ENCODE measurements around the gene ERBB4. TPM values are rescaled to one million over a fixed set of nuclear protein-coding genes. Genes with fewer than 3 reads are reported as not detected.

The ERBB4 gene
- total RNA-seq, 1 experiment from 2014 or later, result 0.04 TPM

DNA sequence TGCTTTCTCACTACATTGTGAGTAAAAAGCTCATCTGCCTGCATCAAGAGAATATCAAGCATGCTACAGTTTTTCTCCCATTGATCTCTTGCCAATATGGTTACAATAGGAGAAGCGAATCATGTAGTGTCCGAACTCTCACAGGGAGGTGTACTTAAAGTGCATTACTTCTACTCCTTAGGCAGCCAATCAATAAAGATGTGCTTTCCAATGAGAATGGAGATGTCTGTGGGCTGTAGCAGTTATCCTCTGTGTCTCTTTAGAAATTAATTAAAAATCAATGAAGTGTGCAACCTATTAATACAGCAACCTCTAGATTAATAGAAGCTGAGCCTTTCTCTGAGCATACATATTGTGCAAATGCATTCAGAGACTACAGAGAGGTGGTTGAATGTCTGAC is 1098.5 kb downstream of the ERBB4 start:
- Histone ChIP-seq H2AFZ (ENCODE audit: low read length) (no peak overlapping the region), H3K56ac (ENCODE audit: insufficient read length, low read depth, low read length) (no peak overlapping the region), H2BK20ac (ENCODE audit: low read depth, low read length, poor library complexity, severe bottlenecking) (no peak overlapping the region), H3K27ac (ENCODE audit: insufficient read length, low read depth, low read length) (no peak overlapping the region), H3K4ac (ENCODE audit: low read depth, low read length) (no peak overlapping the region), H3K27me3 (ENCODE audit: insufficient read depth, low read length) (no peaks in the 10 kb centered on the region), H3K79me1 (ENCODE audit: insufficient read depth, low read depth, low read length, poor library complexity, severe bottlenecking) (no peaks in the 10 kb centered on the region), H3K4me2 (ENCODE audit: insufficient read depth, insufficient read length, low read length) (no peak overlapping the region), H3K9ac (ENCODE audit: extremely low read depth, insufficient read length, low read length) (no peak overlapping the region), H4K8ac (replicated peaks; ENCODE audit: insufficient read length, low read depth, low read length) (no peak overlapping the region), H3K23me2 (ENCODE audit: insufficient read length, low read depth, low read length, poor library complexity, severe bottlenecking) (no peaks in the 10 kb centered on the region), H3K9me3 (ENCODE audit: control insufficient read depth, low read depth, low read length) (no peaks in the 10 kb centered on the region), H4K20me1 (ENCODE audit: control insufficient read depth, insufficient read depth, insufficient read length) (no peaks in the 10 kb centered on the region), H2AK5ac (ENCODE audit: insufficient read length, low read length) (no peak overlapping the region), H2BK12ac (ENCODE audit: insufficient read length, low read depth, low read length) (no peak overlapping the region), H3K79me2 (ENCODE audit: insufficient read depth, low read length) (no peaks in the 10 kb centered on the region), H2BK5ac (ENCODE audit: insufficient read length, low read length) (no peak overlapping the region), H3T11ph (ENCODE audit: low read length) (no peak overlapping the region), H3K18ac (ENCODE audit: insufficient read length, low read depth, low read length) (no peak overlapping the region), H4K91ac (ENCODE audit: insufficient read length, low read depth, low read length) (no peak overlapping the region), H3K14ac (ENCODE audit: insufficient read depth, low read length) (no peak overlapping the region), H3K4me1 (ENCODE audit: insufficient read depth, low read length) (peaks cover 3% of the 10 kb centered on the region), H3K23ac (ENCODE audit: insufficient read length, low read depth, low read length) (no peak overlapping the region), H2BK120ac (ENCODE audit: low read depth, low read length, poor library complexity, severe bottlenecking) (no peak overlapping the region), H4K5ac (ENCODE audit: insufficient read length, low read depth, low read length) (no peak overlapping the region), H2BK15ac (ENCODE audit: low read depth, low read length) (no peak overlapping the region)
- Mint-ChIP-seq H3K27ac (no peak overlapping the region), H3K27me3 (ENCODE audit: low read depth) (no peaks in the 10 kb centered on the region), H3K36me3 (ENCODE audit: insufficient read depth in 1 of 3, low read depth in 3 of 3) (no peaks in the 10 kb centered on the region), H3K9me3 (no peaks in the 10 kb centered on the region), H3K4me3 (no peak overlapping the region), H3K4me1 (peaks cover 11% of the 10 kb centered on the region in 2 experiments)
- TF ChIP-seq, protein P1, sequence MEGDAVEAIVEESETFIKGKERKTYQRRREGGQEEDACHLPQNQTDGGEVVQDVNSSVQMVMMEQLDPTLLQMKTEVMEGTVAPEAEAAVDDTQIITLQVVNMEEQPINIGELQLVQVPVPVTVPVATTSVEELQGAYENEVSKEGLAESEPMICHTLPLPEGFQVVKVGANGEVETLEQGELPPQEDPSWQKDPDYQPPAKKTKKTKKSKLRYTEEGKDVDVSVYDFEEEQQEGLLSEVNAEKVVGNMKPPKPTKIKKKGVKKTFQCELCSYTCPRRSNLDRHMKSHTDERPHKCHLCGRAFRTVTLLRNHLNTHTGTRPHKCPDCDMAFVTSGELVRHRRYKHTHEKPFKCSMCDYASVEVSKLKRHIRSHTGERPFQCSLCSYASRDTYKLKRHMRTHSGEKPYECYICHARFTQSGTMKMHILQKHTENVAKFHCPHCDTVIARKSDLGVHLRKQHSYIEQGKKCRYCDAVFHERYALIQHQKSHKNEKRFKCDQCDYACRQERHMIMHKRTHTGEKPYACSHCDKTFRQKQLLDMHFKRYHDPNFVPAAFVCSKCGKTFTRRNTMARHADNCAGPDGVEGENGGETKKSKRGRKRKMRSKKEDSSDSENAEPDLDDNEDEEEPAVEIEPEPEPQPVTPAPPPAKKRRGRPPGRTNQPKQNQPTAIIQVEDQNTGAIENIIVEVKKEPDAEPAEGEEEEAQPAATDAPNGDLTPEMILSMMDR (conservative IDR thresholded peaks at IDR 0.05), result no peak
- WGBS (ENCODE audit: extremely low coverage, insufficient read length, low lambda C conversion rate), result no CpG with 5 or more reads among the region's 2 CpGs
- DNase-seq, result no peak

All from H9 (cell line).